GM21526 (cell line): ENCODE results near the gene PASK.
"Not testable (repeated sequence)": the region's sequence is repeated elsewhere in the genome, so short reads cannot be mapped to it uniquely, and the experiment has no call there.

Experiments
- ATAC-seq: cut with Tn5 transposase; IDR thresholded peaks from one replicate; pipeline ENCODE4 v1.9.1; 2021; ENCODE audit warnings: moderate library complexity; ENCODE audit not compliant: unreplicated experiment, low FRiP score

PASK gene

DNA sequence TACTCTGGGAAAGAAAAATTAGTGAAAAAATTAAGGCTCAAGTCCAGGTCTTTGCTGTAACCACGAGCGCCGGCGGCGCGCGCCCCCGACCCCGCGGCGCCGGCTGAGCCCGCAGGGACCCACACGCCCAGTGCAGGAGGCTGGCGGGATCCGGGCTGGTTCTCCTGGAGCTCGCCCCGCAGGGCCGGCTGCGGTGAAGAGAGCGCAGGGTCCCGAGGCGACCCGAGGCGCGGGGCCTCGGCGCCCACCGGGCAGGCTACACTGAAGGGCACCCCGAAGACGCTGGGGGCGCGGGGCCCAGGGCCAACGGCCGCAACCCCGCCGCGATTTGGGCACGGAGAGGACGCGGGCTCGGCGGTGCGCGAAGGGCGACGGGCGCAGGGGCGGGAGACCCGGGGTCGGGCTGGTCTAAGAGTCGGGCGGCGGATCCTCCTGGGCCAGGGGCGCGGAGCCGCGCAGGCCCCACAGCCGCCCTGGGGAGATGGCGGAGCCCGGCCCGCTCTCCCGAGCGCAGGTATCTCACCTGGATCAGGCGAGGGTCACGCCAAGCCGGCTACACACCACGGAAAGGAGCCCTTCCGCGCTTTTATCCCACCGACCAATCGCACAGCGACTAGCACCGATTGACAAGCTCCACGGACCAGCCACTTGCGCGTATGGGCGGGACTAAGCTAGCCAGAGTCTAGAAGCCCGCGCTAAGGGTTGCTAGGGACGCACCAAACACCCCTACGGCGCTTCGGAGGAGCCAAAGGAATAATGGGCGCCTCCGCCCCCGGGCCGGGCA lies at the start of gene PASK:
PASK (minus strand) TSS at position 582 of the 784 bp plus-strand sequence. CDS start 6,440 bp downstream, outside the sequence.
- peak; percentile 78 for ATAC-seq

DNA sequence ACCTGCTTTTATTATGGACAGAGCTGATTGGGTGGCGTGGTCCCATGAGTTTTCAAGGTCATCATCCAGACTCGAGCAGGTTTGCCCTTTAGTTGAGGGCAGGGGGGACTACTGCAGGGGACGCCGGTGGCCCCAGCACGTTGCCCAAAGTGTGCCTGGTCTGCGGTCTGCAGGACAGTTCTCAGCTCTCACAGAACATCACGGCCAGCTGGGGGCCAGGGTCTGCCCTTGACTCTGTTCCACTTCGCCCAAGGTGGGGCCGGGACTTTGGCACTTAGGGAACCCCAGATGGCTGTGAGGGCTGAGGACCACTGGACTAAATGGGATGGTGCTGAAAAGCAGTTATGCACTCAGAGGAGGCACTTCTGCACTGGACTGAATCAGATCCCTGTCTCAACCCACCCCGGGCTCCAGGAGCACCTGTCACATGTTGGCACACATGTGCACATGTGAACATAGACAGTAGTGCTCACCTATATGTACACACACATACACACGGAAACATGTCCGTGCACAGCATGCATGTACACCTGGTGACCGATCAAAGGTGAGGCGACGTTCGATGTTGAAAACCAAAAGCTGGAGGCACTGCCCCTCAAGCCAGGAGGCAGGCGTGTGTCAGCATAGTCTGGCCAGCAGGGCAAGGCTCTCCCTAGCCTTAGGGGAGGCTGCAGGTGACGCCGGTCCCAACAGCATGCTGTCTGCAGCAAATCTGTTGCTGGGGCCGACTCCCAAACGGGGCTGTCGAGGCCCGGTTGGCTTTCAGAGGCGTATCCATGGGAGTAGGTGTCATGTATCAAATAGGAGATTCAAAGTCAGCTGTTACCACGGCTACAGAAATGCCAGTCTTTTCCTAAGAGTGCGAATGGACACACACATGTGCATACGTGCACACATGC lies 49.4 kb upstream of the PASK start:
- ATAC-seq = no peak

DNA sequence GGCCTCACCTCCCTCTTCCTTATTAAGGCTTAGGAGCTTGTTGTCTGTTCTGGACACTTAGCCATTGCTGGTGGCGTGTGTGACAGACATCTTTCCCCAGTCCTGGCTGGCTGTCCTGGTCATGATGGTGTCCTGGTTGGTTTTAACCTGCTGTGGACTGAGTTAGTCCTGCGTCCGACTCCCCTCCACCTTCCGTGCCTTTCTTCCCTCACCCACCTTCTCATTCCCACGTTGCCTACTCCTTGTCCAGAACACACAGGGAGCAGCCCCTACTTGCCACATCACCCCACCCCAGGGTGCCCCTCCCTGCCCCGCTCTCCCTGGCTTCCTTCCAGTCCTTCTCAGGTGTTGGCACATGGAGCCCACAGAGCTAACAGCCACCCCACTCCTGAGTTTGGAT lies 48.7 kb upstream of the PASK start:
- no peak for ATAC-seq

DNA sequence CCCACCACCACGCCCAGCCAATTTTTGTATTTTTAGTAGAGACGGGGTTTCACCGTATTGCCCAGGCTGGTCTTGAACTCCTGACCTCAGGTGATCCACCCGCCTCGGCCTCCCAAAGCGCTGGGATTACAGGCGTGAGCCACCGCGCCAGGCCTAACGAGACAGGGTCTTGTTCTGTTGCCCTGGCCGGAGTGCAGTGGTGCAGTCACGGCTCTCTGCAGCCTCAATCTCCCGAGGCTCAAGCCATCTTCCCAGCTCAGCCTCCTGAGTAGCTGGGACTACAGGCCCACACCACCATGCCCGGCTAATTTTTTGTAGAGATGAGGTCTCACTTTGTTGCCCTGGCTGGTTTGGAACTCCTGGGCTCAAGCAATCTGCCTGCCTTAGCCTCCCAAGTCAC lies 48.0 kb upstream of the PASK start:
- not testable (repeated sequence) for ATAC-seq

DNA sequence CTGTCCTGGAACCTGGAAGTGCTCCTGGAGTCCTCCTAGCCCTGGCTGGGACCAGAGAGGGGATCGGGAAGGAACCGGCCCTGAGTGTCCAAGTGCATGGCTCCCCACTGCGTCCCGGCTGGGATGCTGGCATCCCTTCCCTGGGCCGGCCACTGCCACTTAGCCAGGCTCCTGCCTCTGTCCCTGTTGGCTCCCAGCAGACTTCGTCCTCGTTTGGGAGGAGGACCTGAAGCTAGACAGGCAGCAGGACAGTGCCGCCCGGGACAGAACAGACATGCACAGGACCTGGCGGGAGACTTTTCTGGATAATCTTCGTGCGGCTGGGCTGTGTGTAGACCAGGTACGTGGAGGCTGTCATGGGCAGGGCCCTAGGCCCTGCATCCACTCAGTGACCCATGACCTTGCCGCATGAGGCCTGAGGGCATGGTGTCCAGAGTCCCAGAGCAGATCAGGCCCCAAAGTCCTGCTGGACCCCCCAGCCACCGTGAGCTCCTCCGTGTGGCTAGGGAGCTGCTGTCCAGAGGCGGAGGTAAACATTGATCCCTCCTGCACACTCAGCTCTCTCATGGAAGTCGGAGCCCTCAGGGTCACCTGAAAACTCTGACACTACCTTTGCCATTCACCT lies 46.3 kb upstream of the PASK start:
- no peak for ATAC-seq

DNA sequence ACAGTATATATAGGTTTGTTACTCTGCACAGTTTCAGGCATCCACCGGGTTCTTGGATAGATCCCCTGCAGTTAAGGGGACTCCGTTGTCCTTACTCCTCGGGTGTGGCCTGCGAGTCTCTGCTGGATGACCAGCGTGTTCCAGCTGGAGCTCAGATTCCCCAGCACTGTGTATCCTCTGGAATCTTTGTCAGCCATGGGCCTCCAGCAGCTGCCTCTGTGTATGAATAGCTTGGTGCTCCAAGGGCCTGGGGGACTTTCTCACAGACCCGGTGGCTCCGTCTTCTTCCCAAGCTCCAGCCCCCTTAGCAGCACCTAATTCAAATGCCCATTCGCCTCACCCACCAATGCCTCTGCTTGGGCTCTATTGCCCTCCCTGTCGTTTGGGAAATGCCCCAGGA lies 45.5 kb upstream of the PASK start:
- no peak for ATAC-seq

DNA sequence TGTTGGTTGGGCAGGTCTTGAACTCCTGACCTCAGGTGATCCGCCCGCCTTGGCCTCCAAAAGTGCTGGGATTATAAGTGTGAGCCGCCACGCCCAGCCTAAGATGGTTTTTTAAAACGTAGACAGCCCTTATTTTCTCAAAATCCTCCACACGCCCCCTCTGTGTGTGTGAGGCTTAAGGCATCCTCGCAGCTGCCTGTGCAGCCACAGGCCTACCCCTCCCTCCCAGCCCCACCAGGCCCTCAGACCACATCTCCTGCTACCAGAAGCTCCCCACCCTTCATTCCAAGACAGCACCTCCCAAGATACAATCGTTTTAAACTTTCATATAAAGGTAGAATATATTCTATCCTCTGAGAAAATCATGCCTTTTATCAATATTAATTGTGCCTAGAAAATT lies 44.0 kb upstream of the PASK start:
- ATAC-seq = no peak

DNA sequence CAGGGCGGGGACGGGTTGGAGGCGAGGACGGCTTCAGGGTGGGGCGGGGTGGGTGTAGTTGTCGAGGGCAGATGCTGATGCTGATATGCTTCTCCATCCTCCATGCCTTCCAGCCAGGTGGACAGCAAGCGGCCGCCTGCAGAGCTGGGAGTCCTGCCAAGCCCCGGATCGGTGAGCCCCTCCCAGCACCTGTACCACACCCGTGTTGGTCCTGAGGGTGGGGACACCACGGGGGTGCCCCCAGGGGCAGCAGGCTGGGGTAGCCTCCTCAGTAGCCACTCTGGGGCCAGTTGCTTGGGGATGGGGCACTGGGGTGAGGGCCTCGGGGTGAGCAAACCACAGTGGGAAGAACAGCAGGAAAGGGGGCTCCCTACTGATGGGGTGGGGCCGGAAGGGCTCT lies 41.8 kb upstream of the PASK start:
- no peak for ATAC-seq

DNA sequence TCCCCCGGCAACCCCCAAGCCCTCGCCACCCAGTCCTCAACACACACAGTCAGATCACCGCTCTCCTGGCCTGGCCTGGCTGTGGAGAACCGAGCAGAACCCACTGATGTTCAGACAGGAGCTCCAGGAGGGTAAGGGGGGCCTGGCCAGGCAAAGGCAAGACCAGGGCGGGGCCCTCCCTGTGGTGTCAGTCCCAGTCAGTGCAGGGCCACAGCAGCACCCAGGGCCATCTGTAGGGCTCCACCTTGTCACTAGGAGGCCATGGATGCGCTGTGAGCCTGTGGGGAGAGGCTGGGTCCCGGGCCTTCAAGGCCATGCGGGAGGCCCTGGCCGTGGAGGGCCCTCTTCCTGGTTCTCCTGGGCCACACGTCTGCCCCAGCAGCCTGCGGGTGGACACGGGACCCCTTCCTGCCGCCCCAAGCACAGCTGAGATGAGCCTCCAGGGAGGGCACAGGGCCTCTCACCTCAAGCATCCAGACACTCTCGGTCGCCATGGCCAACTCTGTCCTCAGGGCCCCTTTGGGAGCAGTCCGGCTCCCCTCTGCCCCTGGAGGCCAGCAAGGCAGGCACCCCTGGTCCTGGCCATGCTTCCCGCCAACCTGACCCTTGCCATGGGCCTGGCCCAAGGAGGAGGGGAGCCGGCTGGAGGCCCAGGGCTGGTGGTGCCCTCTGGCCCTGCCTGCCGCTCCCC lies 41.2 kb upstream of the PASK start:
- ATAC-seq = no peak

DNA sequence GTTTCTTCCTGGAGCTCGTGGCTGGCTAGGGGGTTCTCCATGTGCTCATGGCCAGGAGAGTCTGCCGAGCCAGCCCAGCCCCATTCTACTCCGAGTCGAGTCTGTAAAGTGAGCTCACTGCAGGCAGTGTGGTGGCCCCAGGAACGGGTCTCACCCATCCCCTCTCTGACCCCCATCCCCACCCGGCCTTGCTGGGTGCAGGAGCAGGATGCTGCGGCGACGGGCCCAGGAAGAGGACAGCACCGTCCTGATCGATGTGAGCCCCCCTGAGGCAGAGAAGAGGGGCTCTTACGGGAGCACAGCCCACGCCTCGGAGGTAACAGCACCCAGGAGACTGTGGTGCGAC lies 40.6 kb upstream of the PASK start:
- ATAC-seq = no peak

DNA sequence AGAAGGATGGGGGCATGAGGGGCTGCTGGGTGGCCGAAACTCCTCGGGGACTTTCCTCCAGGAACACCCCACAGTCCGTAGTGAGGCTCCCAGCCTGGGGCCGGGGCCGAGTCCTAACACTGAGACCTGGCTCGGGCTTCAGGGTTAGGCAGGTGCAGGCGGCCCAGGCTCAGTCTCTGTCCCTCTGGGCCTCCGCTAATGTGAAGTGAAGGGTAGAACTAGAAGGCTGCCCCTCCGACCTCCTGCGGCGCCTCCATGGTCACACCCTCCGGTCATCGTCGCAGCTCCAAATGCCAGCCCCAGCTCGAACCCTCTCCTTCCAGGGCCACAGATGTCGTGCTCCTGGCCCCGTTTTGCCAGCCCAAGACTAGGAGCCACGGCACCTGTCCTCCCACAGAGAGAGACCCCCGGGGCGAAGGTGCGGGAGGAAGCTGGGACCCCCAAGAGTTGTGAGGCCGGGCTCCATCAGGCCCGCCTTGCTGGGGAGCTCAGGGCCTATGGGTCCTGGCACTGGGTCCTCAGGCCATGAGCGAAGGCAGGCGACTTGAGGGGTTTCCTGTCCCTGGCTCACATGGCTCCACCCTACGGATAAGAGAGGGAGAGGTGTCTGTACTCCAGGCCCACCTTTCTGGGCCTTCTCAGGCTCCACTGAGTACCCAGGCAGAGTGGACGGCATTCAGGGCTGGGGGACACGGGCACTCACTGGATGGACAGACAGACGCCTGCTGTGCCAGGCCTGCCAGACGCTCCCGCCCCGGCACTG lies 40.0 kb upstream of the PASK start:
- no peak for ATAC-seq

DNA sequence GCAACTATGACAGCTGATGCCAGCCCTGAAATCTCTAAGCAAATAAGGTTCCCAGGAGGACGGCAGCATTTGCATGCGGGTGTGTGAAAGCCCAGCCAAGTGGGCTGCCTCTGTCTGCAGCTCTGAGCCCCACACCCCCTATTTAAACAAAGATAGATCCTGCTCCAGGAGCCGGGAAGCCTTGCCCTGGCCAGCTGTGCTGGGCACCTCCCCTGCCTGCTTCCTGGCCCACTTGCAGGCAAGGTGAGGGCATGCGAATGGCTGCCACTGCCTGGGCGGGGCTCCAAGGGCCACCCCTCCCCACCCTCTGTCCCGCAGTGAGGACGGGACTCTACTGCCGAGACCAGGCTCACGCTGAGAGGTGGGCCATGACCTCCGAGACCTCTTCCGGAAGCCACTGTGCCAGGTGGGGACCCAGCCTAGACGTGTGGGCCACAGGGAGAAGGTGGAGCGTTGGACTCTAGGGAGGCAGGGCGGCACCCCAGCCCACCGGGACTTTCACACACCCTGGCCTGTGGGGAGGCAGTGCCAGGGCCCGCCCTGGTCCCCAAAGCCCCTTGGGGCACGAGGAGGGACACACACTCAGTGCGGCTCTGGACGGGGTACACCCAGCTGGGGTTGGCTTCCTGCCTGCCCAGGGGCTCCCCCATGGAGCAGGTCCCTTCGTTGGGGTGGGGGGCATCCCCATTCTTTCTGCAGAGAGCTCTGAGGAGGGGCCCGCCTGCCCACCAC lies 39.3 kb upstream of the PASK start, which contains the start of gene ANO7:
ANO7 (plus strand) TSS at position 317 of the 732 bp plus-strand sequence. CDS start 1,387 bp downstream, outside the sequence.
- ATAC-seq = no peak

DNA sequence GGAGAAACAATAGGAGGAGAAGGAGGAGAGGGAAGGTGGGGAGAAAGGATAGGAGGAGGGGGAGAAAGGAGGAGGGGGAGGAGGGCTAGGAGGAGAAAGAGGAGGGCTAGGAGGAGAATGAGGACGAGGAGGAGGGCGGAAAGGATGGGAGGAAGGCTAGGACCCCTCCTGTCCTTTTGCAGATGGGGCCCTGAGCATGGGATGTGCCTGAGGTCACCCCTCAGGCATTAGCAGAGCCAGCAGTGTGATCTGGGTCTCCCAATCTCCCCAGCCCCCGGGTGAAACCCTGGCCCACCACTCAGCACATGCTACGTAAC lies 38.6 kb upstream of the PASK start:
- ATAC-seq = no peak

DNA sequence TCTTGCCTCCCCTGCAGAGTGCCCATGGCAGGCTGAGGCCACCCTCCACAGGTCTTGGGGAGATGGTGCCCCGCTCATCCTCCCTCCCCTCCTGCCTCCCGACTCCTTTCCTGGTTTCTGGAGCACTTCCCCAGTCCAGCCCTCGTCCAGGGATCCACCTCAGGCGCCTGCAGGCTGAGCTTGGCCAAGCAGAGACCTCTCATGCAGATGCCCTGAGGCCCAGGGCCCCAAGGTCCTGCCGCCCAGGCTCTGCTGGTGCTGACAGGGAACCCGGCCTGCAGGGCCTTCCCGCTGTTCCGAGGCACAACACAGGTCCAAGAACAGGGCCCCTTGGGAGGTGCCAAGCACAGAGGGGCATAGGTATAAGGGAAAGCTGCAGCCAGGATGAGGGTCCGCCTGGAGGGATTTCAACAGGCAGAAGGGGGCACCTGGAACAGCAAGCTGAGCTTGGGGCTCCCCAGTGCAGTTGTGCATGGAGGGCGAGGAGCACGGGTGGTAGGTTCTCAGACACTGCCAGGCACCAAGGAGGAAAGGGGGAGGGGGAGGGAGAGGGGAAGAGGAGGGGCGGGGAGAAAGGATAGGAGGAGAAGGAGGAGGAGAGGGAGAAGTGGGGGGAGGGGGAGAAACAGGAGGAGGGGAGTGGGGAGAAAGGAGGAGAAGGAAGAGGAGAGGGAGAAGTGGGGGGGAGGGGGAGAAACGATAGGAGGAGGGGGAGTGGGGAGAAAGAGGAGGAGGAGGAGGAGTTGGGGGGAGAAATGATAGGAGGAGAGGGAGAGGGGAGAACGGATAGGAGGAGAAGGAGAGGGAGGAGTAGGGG lies 38.0 kb upstream of the PASK start:
- no peak for ATAC-seq

DNA sequence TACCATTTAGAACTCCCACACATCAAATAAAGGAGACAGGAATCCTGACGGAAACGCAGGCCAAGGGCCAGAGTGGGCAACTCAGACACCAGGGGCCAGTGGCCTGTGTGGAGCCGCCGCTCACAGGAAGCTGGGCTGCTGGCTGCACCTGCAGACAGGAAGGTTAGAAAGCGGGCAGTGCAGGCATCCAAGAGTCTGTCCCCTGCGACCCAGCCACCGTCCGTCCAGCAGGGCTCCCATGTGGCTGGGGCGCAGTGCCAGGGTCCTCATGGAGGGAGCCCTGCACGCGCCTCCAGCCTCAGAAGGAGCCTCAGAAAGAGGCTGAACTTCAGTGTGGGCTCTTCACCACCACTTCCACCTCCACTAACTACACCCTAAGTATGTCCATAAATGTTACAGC lies 36.7 kb upstream of the PASK start:
- ATAC-seq = no peak

DNA sequence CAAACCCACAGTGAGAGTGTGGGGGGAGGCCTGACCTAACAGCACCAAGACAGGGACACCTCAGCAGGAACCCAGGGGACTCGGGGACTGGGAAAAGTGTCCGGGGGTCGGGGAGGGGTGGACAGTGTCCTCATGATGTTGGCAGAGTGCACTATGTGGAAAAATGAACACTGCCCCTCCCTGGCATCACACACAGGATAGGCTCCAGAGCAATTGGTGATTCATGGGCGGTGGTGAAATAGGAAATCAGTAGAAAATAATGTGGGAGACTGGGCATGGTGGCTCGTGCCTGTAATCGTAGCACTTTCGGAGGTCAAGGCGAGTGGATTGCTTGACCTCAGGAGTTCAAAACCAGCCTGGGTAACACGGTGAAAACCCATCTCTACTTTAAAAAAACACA lies 35.6 kb upstream of the PASK start:
- ATAC-seq = no peak

DNA sequence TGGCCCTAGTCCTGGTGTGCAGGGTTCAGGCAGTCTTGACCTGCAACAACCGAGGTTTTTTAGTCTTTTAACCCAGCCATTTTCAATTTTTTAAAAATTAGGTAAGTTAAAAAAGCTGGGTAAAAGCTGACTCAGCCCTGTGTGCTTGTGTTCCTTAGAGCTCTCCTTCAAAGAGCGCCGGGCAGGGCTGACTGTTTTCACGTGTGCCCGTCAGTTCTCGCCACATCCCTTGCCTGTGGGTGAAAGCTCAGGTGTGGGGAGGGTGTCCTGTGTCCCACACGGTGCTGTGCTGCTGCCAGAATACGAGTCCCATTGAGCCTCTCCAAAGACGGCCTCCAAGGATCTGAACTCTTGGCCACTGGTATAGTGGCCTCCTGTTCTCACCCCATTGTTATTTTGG lies 33.9 kb upstream of the PASK start:
- no peak for ATAC-seq

DNA sequence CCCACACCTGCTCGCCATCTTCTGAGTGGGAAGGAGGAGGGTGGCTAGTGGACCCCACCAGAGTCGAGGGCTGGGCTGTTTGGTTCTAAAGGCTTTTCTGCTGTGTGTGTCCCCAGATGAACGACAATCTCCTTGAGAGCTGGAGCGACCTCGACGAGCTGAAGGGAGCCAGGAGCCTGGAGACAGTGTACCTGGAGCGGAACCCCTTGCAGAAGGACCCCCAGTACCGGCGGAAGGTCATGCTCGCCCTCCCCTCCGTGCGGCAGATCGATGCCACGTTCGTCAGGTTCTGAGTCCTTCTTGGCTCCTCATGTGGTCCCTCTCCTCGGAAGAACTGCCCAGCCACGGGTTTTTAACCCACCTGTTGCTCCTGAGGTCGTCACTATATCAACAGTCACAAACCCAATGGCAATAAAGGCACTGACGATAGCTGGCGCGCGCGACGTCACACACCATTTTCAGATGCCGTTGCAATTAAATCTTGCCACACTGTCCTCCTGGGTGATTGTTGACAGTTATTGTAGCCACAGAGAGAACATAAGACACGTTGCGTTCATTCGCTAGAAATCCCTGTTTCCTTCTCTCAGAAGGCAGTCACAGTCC lies 33.4 kb upstream of the PASK start:
- no peak for ATAC-seq
